Colonic mucosa (tissue), 4 donors: ENCODE data around the gene CCDC134. TPM values are rescaled to one million over a fixed set of nuclear protein-coding genes. Genes with fewer than 3 reads are reported as not detected.
"Not testable (repeated sequence)": the region's sequence is repeated elsewhere in the genome, so short reads cannot be mapped to it uniquely, and the experiment has no call there.

Source experiments
- DNase-seq: peaks from one replicate; pipeline ENCODE4 v3.0.0-alpha.2; 2020
- H3K27ac ChIP-seq: fragments of 200-600 bp; one replicate; pipeline ENCODE4 v1.8.0; 2021
- H3K27me3 ChIP-seq: fragments of 200-600 bp; one replicate; pipeline ENCODE4 v1.8.0; 2021
- H3K36me3 ChIP-seq: fragments of 200-600 bp; one replicate; pipeline ENCODE4 v1.8.0; 2021
- H3K4me1 ChIP-seq: fragments of 200-600 bp; one replicate; pipeline ENCODE4 v1.8.0; 2021; ENCODE audit warnings: mild to moderate bottlenecking
- H3K4me3 ChIP-seq: fragments of 200-600 bp; one replicate; pipeline ENCODE4 v1.8.0; 2021
- H3K9ac ChIP-seq, 2 donors: one replicate each; pipeline ENCODE4 v1.7.0; 2013; ENCODE audit warnings: control low read depth in 2 of 2, low read depth in 2 of 2, low read length in 2 of 2
- H3K9me3 ChIP-seq: fragments of 200-600 bp; one replicate; pipeline ENCODE4 v1.8.0; 2021
- CTCF ChIP-seq: fragments of 200-600 bp; IDR thresholded peaks from one replicate; pipeline ENCODE4 v1.8.0; 2022; ENCODE audit warnings: antibody characterized with exemption, mild to moderate bottlenecking
- intact Hi-C: fragments of 100-400 bp; cut with DNase I; formaldehyde crosslinking; loops from one replicate; pipeline ENCODE4 v1.14.1; 2022
- total RNA-seq, 2 donors: library from RNA; stranded (reverse); fragmentation: NEBNext Ultra II Directional in 1 of 2; extraction: Animal tissue kit (Norgen Biotek cat#: 25700) in 1 of 2; gene quantifications; one replicate each; pipeline ENCODE4 v1.2.1, GENCODE V29; 2021
- donor health status: healthy.
- donor health status: DM: no; HTN: no; CAD: no.
- donor health status: DM: no; HTN: no; CAD: no.

The CCDC134 gene
- total RNA-seq, 2 donors from 2014 or later = 9.3 to 18.8 TPM

- Histone ChIP-seq H3K27me3 (no peaks in the 10 kb centered on the region), H3K4me1 (no peaks in the 10 kb centered on the region), H3K9me3 (no peaks in the 10 kb centered on the region), H3K9ac (no peak overlapping the region), H3K27ac (no peak overlapping the region), H3K36me3 (peaks cover 17% of the 10 kb centered on the region), H3K4me3 (no peak overlapping the region)
- DNase-seq = no peak
- intact Hi-C loops = no loop called here
- no peak for TF ChIP-seq CTCF
Measured at GRCh38 chr22:41868556-41868955, 68.1 kb downstream of the CCDC134 start.

GRCh38 chr22:41870081-41870480, 69.6 kb downstream of the CCDC134 start:
- H3K27ac ChIP-seq, H3K9me3 ChIP-seq, H3K27me3 ChIP-seq, intact Hi-C loops, H3K9ac ChIP-seq, DNase-seq, H3K4me1 ChIP-seq, H3K4me3 ChIP-seq: not testable (repeated sequence)
- H3K36me3 ChIP-seq = peaks cover 23% of the 10 kb centered on the region

GRCh38 chr22:41870786-41871185, 70.3 kb downstream of the CCDC134 start:
- Histone ChIP-seq H3K9ac (no peak overlapping the region), H3K4me3 (no peak overlapping the region), H3K27me3 (no peaks in the 10 kb centered on the region), H3K9me3 (no peaks in the 10 kb centered on the region), H3K4me1 (no peaks in the 10 kb centered on the region), H3K27ac (no peak overlapping the region), H3K36me3 (peaks cover 30% of the 10 kb centered on the region)
- DNase-seq = no peak
- intact Hi-C loops = no loop called here
- TF ChIP-seq CTCF = no peak

- no peak for DNase-seq
- H3K36me3 ChIP-seq = peaks cover 39% of the 10 kb centered on the region
- no peaks in the 10 kb centered on the region for H3K27me3 ChIP-seq
- no peaks in the 10 kb centered on the region for H3K9me3 ChIP-seq
- H3K4me3 ChIP-seq = no peak overlapping the region
- intact Hi-C loops = no loop called here
- H3K27ac ChIP-seq = no peak overlapping the region
- H3K9ac ChIP-seq = no peak overlapping the region
- no peak for TF ChIP-seq CTCF
- H3K4me1 ChIP-seq = no peaks in the 10 kb centered on the region
Measured at GRCh38 chr22:41873391-41873790, 72.9 kb downstream of the CCDC134 start.

GRCh38 chr22:41874090-41874489, 73.6 kb downstream of the CCDC134 start:
- Histone ChIP-seq H3K9me3 (no peaks in the 10 kb centered on the region), H3K4me1 (no peaks in the 10 kb centered on the region), H3K4me3 (no peak overlapping the region), H3K36me3 (peaks cover 34% of the 10 kb centered on the region), H3K9ac (no peak overlapping the region), H3K27me3 (no peaks in the 10 kb centered on the region), H3K27ac (no peak overlapping the region)
- intact Hi-C loops = no loop called here
- no peak for TF ChIP-seq CTCF
- no peak for DNase-seq

GRCh38 chr22:41875531-41876270, 75.2 kb downstream of the CCDC134 start:
- H3K4me3 ChIP-seq = no peak overlapping the region
- H3K9ac ChIP-seq = no peak overlapping the region
- no peaks in the 10 kb centered on the region for H3K27me3 ChIP-seq
- no peak overlapping the region for H3K27ac ChIP-seq
- TF ChIP-seq CTCF = no peak
- H3K4me1 ChIP-seq = no peaks in the 10 kb centered on the region
- intact Hi-C loops = no loop called here
- peaks cover 41% of the 10 kb centered on the region for H3K36me3 ChIP-seq
- no peak for DNase-seq
- no peaks in the 10 kb centered on the region for H3K9me3 ChIP-seq
